ENCODE data around the gene CTNNA2.

DNA sequence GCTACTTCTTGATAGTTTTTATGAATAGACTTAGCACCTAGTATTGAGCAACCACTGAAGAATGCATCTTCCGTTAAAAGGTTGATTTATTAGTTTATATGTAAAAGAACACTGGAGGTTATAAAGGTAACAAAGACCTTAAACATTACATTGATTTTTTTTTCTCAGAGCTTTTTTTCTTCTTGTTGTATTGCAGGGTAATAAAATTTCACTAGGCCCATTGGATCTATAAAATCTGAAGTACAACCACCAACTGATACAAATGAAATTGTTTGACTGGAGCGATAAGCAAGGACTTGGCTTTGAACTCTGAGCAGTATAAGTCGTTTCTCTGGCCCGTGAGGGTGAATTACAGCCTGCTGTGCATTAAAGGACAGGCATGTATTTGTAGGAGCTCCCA, 447.7 kb downstream of the CTNNA2 start:
- TF ChIP-seq, protein P1, sequence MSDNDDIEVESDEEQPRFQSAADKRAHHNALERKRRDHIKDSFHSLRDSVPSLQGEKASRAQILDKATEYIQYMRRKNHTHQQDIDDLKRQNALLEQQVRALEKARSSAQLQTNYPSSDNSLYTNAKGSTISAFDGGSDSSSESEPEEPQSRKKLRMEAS (IDR thresholded peaks at IDR 0.05): no peak
- no peak for TF ChIP-seq POLR2A (IDR thresholded peaks at IDR 0.05; ENCODE audit: control extremely low read depth in 1 of 2, low read depth in 2 of 2, low read length in 2 of 2)
- TF ChIP-seq RAD21 (IDR thresholded peaks at IDR 0.05 in 1 of 2, conservative IDR thresholded peaks at IDR 0.05 in 1 of 2; ENCODE audit: low read depth in 2 of 2, low read length in 2 of 2): no peak
- TF ChIP-seq, protein P2, sequence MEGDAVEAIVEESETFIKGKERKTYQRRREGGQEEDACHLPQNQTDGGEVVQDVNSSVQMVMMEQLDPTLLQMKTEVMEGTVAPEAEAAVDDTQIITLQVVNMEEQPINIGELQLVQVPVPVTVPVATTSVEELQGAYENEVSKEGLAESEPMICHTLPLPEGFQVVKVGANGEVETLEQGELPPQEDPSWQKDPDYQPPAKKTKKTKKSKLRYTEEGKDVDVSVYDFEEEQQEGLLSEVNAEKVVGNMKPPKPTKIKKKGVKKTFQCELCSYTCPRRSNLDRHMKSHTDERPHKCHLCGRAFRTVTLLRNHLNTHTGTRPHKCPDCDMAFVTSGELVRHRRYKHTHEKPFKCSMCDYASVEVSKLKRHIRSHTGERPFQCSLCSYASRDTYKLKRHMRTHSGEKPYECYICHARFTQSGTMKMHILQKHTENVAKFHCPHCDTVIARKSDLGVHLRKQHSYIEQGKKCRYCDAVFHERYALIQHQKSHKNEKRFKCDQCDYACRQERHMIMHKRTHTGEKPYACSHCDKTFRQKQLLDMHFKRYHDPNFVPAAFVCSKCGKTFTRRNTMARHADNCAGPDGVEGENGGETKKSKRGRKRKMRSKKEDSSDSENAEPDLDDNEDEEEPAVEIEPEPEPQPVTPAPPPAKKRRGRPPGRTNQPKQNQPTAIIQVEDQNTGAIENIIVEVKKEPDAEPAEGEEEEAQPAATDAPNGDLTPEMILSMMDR (IDR thresholded peaks at IDR 0.05; ENCODE audit: control extremely low read depth in 1 of 3, insufficient read depth in 1 of 3, low read depth in 1 of 3, low read length in 3 of 3): no peak
- TF ChIP-seq, protein P3, sequence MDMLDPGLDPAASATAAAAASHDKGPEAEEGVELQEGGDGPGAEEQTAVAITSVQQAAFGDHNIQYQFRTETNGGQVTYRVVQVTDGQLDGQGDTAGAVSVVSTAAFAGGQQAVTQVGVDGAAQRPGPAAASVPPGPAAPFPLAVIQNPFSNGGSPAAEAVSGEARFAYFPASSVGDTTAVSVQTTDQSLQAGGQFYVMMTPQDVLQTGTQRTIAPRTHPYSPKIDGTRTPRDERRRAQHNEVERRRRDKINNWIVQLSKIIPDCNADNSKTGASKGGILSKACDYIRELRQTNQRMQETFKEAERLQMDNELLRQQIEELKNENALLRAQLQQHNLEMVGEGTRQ (IDR thresholded peaks at IDR 0.05; ENCODE audit: low read length): no peak
- TF ChIP-seq, protein P4, sequence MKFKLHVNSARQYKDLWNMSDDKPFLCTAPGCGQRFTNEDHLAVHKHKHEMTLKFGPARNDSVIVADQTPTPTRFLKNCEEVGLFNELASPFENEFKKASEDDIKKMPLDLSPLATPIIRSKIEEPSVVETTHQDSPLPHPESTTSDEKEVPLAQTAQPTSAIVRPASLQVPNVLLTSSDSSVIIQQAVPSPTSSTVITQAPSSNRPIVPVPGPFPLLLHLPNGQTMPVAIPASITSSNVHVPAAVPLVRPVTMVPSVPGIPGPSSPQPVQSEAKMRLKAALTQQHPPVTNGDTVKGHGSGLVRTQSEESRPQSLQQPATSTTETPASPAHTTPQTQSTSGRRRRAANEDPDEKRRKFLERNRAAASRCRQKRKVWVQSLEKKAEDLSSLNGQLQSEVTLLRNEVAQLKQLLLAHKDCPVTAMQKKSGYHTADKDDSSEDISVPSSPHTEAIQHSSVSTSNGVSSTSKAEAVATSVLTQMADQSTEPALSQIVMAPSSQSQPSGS (IDR thresholded peaks at IDR 0.05; ENCODE audit: low read length): no peak
- no peak for TF ChIP-seq SRF (IDR thresholded peaks at IDR 0.05; ENCODE audit: low read depth, low read length)
- no peak for TF ChIP-seq JUN (IDR thresholded peaks at IDR 0.05; ENCODE audit: low read depth, low read length)

Data from H1 (cell line).